Endothelial cell of umbilical vein (primary cell): Measurements from ENCODE around the gene LIMCH1. TPM values are rescaled to one million over a fixed set of nuclear protein-coding genes. Genes with fewer than 3 reads are reported as not detected.

Source experiments
- BruUV-seq: library from RNA; stranded (reverse); fragments of 400-500 nt; replicated peaks from 2 replicates; lab custom pipeline; 2021; lab: Mats Ljungman, UMichigan
- CTCF ChIA-PET: fragments of 300-600, 350-600 bp; sonication (Branson Sonifier 250); formaldehyde crosslinking; loops from one replicate; lab custom pipeline; 2021; ENCODE audit warnings: antibody characterized with exemption, inconsistent platforms; lab: Charles Lee
- POLR2A ChIA-PET: fragments of 300-600, 350-600 bp; sonication (Branson Sonifier 250); formaldehyde crosslinking; loops from one replicate; lab custom pipeline; 2021; ENCODE audit warnings: antibody characterized with exemption, inconsistent platforms; lab: Charles Lee
- DNase-seq: peaks from one replicate; pipeline ENCODE4 v3.0.0-alpha.2; 2011; ENCODE audit warnings: low read depth, low spot score
- FAIRE-seq: peaks from 2 replicates; lab custom pipeline; 2011; peaks lifted over from hg19 to GRCh38; lab: Jason Lieb, UNC
- H2AFZ ChIP-seq: 2 replicates; pipeline ENCODE4 v1.6.0; 2012; ENCODE audit warnings: low read depth, low read length, control low read depth, inconsistent platforms
- H3K27ac ChIP-seq: 2 replicates; pipeline ENCODE4 v1.5.1; 2011; ENCODE audit warnings: low read depth, mild to moderate bottlenecking, control low read depth, low read length, moderate library complexity; ENCODE audit not compliant: insufficient read depth
- H3K27me3 ChIP-seq, 2 experiments: 2 replicates each; pipeline versions ENCODE4 v1.6.0 to v1.6.1; 2011; ENCODE audit warnings: low read length in 2 of 2, mixed read lengths in 1 of 2; ENCODE audit not compliant: control insufficient read depth in 2 of 2, insufficient read depth in 2 of 2
- H3K36me3 ChIP-seq, 2 experiments: 2 replicates in 1 of 2; 3 replicates in 1 of 2; pipeline ENCODE4 v1.5.1; 2011; ENCODE audit warnings: low read length in 2 of 2, mild to moderate bottlenecking in 1 of 2, moderate library complexity in 1 of 2; ENCODE audit not compliant: control insufficient read depth in 2 of 2, insufficient read depth in 2 of 2; ENCODE audit errors: extremely low read depth in 1 of 2
- H3K4me1 ChIP-seq: 3 replicates; pipeline ENCODE4 v1.5.1; 2011; ENCODE audit warnings: mild to moderate bottlenecking, low read length; ENCODE audit not compliant: control insufficient read depth, insufficient read depth; ENCODE audit errors: extremely low read depth
- H3K4me2 ChIP-seq: 2 replicates; pipeline ENCODE4 v1.6.1; 2011; ENCODE audit warnings: low read length, control low read depth, mixed read lengths; ENCODE audit not compliant: insufficient read depth
- H3K4me3 ChIP-seq, 3 experiments: fragments of 200-600 bp in 1 of 3; sonication (generic), shearing (Covaris generic) in 1 of 3; replicated peaks in 1 of 3; 2 replicates each; pipeline ENCODE4 v1.5.1; 2011 to 2016; ENCODE audit warnings: control low read depth in 3 of 3, low read length in 3 of 3, mild to moderate bottlenecking in 2 of 3, inconsistent platforms in 1 of 3, low read depth in 1 of 3, moderate library complexity in 1 of 3; ENCODE audit not compliant: insufficient read depth in 1 of 3
- H3K79me2 ChIP-seq: 2 replicates; pipeline ENCODE4 v1.6.0; 2012; ENCODE audit warnings: low read length, inconsistent platforms; ENCODE audit not compliant: control insufficient read depth, insufficient read depth
- H3K9ac ChIP-seq: replicated peaks from 2 replicates; pipeline ENCODE3; 2011; ENCODE audit warnings: low read length, control low read depth; ENCODE audit not compliant: insufficient read depth; ENCODE audit errors: extremely low read depth
- H3K9me1 ChIP-seq: replicated peaks from 3 replicates; pipeline ENCODE4 v1.6.0; 2011; ENCODE audit warnings: mild to moderate bottlenecking, low read length; ENCODE audit not compliant: control insufficient read depth, insufficient read depth; ENCODE audit errors: extremely low read depth
- H3K9me3 ChIP-seq: replicated peaks from 2 replicates; pipeline ENCODE4 v1.5.1; 2012; ENCODE audit warnings: low read length, inconsistent platforms; ENCODE audit not compliant: control insufficient read depth, insufficient read depth
- H4K20me1 ChIP-seq: replicated peaks from 2 replicates; pipeline ENCODE3; 2011; ENCODE audit warnings: mild to moderate bottlenecking, low read length; ENCODE audit not compliant: control insufficient read depth, insufficient read depth; ENCODE audit errors: extremely low read depth
- EZH2 ChIP-seq: IDR thresholded peaks from 2 replicates; pipeline ENCODE4 v1.6.1; 2012; ENCODE audit warnings: borderline replicate concordance, low read depth, mild to moderate bottlenecking, moderate library complexity, low read length, inconsistent platforms; ENCODE audit not compliant: severe bottlenecking
- FOS ChIP-seq: IDR thresholded peaks from 2 replicates; pipeline ENCODE4 v1.6.1; 2011; ENCODE audit warnings: mild to moderate bottlenecking, low read length, moderate library complexity, borderline replicate concordance; ENCODE audit not compliant: insufficient read depth
- GATA2 ChIP-seq: IDR thresholded peaks from 2 replicates; pipeline ENCODE4 v1.7.0; 2011; ENCODE audit warnings: low read depth, mild to moderate bottlenecking, moderate library complexity, mixed read lengths, low read length; ENCODE audit not compliant: insufficient read length, insufficient read depth
- JUN ChIP-seq: IDR thresholded peaks from 2 replicates; pipeline ENCODE4 v1.6.1; 2011; ENCODE audit warnings: borderline replicate concordance, low read depth; ENCODE audit not compliant: insufficient read length, insufficient read depth
- MYC ChIP-seq: IDR thresholded peaks from one replicate; pipeline ENCODE4 v1.6.1; 2011; ENCODE audit warnings: mild to moderate bottlenecking, low read depth, low read length
- POLR2A ChIP-seq: IDR thresholded peaks from 2 replicates; pipeline ENCODE4 v1.6.1; 2012; ENCODE audit warnings: low read depth, mild to moderate bottlenecking, control low read depth, low read length
- POLR2AphosphoS5 ChIP-seq: IDR thresholded peaks from 2 replicates; pipeline ENCODE4 v1.6.1; 2012; ENCODE audit warnings: low read depth, mild to moderate bottlenecking, control low read depth, low read length, moderate library complexity; ENCODE audit not compliant: insufficient read depth
- dilution Hi-C: fragments of 300-500 bp; cut with MboI; formaldehyde crosslinking; loops from one replicate; pipeline ENCODE4 v1.15.0; 2019; ENCODE audit warnings: low sequenced_read_pairs; ENCODE audit not compliant: extremely low pct_ligation_motif_present
- intact Hi-C: fragments of 100-400 bp; cut with micrococcal nuclease; formaldehyde crosslinking; loops from one replicate; pipeline ENCODE4 v1.10.0; 2022
- polyA plus RNA-seq, 4 experiments: library from polyadenylated mRNA; depleted of rRNA in 3 of 4; stranded (reverse) in 3 of 4; unstranded in 1 of 4; fragments of >200 nt; gene quantifications; 2 replicates each; pipeline versions ENCODE4 v1.2.1 to v1.2.3, GENCODE V29; 2011 to 2012; ENCODE audit warnings: missing spikeins in 1 of 4
- total RNA-seq: library from RNA; stranded (reverse); gene quantifications from 2 replicates; pipeline ENCODE4 v1.2.3, GENCODE V29; 2021
- TF ChIP-seq, protein P1 (sequence below): IDR thresholded peaks from 2 replicates; pipeline ENCODE4 v1.6.1; 2011; ENCODE audit not compliant: insufficient read depth, insufficient read length
- TF ChIP-seq, protein P2 (sequence below), 2 donors: IDR thresholded peaks; 1 replicate in 1 of 2; 2 replicates in 1 of 2; pipeline ENCODE4 v1.5.1; 2011; ENCODE audit warnings: low read length in 2 of 2, mild to moderate bottlenecking in 2 of 2, moderate library complexity in 2 of 2, control low read depth in 1 of 2, inconsistent platforms in 1 of 2, low read depth in 1 of 2; ENCODE audit not compliant: insufficient read depth in 1 of 2; ENCODE audit errors: extremely low read depth in 1 of 2

Gene LIMCH1
- total and polyA plus RNA-seq, 2 donors (not counting 3 experiments of a cell fraction or from before 2014, with no cell fraction given) = 14.3 to 32.8 TPM

DNA sequence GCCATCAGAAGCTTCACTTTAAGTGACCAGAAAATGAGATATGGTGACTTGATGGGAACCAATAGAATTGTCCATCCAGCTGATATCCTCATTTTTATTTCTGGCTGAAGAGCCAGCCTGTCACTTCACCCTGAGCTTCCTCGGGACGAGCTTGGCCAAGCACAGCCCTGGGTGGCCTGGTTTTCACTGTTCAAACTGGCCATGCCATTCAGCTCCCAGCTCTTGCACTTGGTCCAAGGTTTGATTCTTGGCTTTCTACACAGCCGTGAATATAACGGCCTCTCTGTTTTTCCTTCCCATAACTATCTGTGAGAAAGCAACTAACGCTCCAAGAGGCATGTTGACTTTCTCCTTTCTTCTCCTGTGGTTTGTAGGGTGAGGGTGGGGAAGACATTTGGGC lies 71.9 kb downstream of the LIMCH1 start:
- TF ChIP-seq MYC (no peak), EZH2 (no peak), POLR2A (no peak), POLR2AphosphoS5 (no peak), JUN (no peak), FOS (no peak), GATA2 (no peak)
- TF ChIP-seq, protein P1, sequence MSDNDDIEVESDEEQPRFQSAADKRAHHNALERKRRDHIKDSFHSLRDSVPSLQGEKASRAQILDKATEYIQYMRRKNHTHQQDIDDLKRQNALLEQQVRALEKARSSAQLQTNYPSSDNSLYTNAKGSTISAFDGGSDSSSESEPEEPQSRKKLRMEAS = no peak
- TF ChIP-seq, protein P2, sequence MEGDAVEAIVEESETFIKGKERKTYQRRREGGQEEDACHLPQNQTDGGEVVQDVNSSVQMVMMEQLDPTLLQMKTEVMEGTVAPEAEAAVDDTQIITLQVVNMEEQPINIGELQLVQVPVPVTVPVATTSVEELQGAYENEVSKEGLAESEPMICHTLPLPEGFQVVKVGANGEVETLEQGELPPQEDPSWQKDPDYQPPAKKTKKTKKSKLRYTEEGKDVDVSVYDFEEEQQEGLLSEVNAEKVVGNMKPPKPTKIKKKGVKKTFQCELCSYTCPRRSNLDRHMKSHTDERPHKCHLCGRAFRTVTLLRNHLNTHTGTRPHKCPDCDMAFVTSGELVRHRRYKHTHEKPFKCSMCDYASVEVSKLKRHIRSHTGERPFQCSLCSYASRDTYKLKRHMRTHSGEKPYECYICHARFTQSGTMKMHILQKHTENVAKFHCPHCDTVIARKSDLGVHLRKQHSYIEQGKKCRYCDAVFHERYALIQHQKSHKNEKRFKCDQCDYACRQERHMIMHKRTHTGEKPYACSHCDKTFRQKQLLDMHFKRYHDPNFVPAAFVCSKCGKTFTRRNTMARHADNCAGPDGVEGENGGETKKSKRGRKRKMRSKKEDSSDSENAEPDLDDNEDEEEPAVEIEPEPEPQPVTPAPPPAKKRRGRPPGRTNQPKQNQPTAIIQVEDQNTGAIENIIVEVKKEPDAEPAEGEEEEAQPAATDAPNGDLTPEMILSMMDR (IDR thresholded peaks at IDR 0.05; ENCODE audit: extremely low read depth in 1 of 2, insufficient read depth in 1 of 2, low read depth in 1 of 2, low read length in 2 of 2) = no peak
- H3K4me3 ChIP-seq = no peak overlapping the region
- POLR2A ChIA-PET = no interaction called here
- intact Hi-C loops = no loop called here
- no TSS peak for BruUV-seq
- no peaks in the 10 kb centered on the region for H3K9me3 ChIP-seq
- CTCF ChIA-PET = interaction anchor here (1.8 to 3.5 kb wide), 2 partner anchors 34 to 52 kb away, joined by 7 to 9 read pairs; no protein-coding TSS in a partner anchor
- H3K27ac ChIP-seq = no peak overlapping the region
- H3K4me1 ChIP-seq = no peaks in the 10 kb centered on the region
- no peak overlapping the region for H3K4me2 ChIP-seq
- FAIRE-seq (no peak), DNase-seq (no peak)
- H3K27me3 ChIP-seq = peaks cover 6 to 9% of the 10 kb centered on the region in 2 experiments
- dilution Hi-C loops = no loop called here
- H3K79me2 ChIP-seq = no peaks in the 10 kb centered on the region
- H3K9me1 ChIP-seq = no peaks in the 10 kb centered on the region
- no peak overlapping the region for H2AFZ ChIP-seq
- peaks cover 0 to 9% of the 10 kb centered on the region in 2 experiments for H3K36me3 ChIP-seq
- H4K20me1 ChIP-seq = no peaks in the 10 kb centered on the region
- H3K9ac ChIP-seq = no peak overlapping the region
